Activated CD8-positive, alpha-beta memory T cell treated with anti-CD3 and anti-CD28 coated beads, Interleukin-2, amount 50 U/mL, for 24 hours (primary cell): ENCODE data around the gene NEAT1.

Source experiments
- DNase-seq: peaks from one replicate; pipeline ENCODE4 v3.0.0-alpha.2; 2020; ENCODE audit errors: extremely low read depth

Gene NEAT1

DNA sequence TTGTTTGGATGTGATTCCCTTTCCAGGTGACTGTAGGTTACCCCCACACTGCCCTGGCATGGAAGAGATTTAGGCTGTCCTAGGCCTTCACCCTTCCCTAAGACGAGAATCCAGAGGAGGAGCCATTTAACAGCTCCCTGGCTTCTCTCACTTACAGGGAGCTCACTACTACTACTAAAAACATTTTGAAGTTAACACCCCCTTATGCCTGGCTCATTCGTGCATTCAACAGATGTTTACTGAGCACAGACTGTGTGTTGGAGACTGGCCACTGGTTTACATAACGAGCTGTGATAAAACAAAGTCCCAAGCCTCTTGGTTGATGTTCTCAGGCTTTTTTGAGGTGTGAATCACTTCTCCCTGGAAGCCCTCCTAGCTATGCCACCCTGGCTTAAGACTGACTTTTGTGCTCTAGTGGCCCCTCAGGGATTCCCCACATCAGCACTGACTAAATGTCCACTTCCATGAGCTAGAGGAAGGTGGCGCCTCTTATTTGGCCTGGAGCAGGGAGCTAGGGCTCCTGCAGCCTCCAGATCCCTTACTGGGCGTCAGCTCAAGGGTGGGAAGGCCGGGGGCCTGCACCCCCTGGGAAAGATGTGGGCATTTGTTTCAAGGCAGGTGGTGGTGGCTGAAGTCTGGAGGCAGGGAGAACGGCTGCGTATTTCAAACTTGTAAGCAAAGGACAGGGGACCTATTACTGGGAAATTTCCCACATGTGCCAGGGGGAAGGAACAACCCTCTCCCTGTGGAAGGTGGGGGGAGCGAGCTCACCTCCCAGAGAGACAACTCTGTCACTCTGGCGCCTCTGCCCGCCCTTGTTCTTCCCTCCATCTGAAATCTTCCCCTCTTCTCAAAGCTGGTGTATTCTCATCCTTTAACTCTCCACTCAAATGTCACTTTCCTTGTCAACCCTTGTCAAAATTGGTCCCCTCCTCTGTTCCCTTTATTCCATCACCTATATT is 56.9 kb downstream of the NEAT1 start:
- no peak for DNase-seq

DNA sequence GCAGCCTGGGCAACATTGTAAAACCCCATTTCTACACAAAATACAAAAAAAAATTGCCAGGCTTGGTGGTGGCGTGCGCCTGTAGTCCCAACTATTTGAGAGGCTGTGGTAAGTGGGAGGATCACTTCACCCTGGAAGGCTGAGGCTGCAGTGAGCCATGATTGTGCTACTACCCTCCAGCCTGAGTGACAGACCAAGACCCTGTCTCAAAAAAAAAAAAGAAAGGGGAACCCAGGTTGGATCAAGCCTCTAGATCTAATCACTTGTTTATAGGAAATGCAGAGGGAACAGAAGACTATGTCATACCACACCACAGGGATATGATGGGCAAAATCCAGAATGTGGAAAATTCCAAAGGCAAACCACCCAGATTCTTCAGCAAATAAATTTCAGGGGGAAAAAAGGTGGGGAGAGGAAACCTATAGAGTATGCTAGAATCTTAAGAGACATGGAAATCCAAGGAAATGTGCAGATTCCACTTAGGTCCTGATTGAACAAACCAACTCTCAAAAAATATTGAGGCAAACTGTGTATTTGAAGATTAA is 59.8 kb downstream of the NEAT1 start:
- no peak for DNase-seq

DNA sequence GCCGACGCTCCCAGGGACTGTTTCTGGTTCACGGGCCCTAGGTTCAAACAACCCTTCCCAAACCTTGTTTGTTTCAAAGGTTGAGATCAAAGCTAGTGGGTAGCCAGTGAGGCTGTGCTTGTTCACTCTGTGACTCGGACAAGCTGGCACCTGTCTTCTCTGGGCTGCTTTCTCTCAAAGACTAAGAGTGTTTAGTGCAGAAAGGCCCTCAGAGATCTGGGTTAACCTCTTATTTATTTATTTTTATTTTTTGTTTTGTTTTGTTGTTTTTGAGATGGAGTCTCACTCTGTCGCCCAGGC is 63.3 kb downstream of the NEAT1 start:
- DNase-seq: no peak

DNA sequence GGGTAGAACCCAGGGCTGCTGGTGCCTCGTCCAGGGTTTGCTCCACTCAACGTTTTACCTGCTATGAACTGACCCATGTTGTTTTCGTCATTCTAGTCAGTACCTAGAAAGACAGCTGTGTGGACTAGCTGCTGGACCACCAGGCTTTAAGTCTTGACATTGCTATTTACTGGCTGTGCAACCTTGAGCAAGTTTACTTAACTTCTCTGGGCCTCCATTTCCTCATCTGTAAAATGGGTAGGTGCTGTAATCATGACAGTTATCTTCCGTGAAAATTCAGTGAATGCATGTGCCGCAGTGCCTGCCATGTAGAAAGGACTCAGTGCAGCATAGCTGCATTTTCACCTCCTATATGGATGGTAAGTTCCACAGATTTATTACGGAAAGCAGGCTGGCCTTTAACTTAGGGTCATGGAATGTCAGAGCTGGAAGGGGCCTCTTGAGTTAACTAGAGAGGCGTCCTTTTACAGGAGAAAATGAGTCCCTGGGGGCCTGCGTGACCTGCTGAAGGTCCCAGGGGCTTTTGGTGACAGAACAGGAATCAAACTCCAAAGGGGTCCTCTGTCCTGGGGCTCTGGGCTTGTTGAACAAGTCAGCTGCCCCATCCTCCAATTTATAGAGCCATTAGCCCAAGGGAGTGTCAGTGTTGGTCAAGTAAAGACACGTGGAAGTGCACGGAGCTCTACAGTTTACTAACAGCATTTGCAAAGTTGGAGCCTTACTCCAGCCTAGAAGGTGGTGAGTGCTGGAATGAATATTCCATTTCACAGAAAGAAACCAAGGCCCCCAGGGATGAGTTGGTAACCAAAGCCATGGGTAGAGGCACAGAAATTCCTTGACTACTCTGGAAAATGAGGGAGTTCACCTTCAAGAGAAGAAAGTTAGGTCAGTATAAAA is 64.2 kb downstream of the NEAT1 start:
- no peak for DNase-seq

DNA sequence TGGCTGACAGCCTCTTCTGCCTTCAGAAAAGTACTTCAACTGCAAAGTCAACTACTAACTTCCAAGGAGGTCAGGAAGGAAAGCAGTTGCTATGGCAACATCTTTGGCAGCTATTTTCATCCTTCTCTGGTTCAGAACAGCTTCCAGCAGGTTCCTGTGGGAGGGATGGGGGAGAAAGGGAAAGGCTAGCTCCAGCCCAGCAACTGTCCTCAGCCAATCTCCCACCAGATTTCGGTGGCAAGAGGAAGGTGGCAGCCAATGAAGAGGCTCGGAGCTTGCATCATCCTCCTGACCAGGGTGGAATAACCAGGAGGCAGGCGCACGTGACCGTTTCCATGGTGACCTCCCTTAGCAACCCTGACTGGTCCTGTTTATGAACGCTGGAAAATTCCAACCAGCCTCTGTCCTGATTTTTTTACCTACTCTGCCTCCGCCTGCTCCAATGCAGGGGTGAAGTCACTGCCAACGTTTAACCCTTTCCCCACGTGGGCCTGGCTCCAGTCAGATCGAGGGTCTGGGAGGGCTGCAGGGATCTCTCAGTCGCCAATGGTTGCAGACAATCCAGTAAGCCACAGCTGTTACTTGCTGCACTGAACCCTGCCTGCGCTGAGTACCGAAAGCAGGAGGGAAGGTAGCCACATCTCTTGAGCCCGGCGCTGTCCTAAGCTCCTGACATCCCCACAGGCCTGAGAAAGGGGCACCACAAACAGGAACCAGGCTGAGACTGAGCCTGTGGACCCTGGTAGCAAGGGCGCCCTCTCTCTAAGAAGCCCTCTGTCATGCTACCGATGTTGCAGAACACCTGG is 65.1 kb downstream of the NEAT1 start:
- no peak for DNase-seq

DNA sequence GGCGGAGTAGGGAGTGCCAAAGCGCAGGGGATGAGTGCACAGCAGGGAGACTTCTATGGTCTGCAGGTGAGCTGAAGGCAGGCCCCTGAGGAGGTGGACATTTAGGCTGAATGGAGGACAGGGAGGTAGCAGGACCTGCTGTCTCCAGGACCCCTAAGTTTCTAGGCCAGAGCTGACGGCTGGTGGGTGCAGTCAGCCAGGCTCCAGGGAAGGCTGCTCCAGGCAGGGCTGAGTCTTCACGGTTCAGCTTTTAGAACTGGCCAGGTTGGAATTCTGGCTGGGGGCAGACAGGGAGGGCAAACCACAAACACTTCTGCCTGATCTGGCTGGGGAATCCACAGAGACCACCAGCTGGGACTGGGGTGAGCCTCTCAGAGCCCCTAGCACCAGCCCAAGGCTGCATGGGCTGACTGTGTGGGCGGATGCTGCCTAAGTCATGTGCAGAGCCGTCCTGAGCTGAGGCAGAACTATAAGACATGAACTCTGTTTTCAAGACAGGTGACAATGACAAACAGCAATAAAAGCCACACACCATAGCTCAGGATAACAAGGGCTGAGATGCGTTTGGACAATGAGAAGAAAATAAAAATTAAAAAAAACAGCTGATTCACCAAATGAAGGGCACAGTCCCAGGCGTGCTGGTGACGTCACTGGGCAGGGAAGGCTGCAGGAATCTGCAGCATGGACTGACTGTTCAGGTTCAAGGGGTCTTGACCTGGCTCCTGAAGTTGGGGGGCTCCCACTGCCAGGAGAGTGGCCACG is 65.9 kb downstream of the NEAT1 start:
- DNase-seq: no peak

DNA sequence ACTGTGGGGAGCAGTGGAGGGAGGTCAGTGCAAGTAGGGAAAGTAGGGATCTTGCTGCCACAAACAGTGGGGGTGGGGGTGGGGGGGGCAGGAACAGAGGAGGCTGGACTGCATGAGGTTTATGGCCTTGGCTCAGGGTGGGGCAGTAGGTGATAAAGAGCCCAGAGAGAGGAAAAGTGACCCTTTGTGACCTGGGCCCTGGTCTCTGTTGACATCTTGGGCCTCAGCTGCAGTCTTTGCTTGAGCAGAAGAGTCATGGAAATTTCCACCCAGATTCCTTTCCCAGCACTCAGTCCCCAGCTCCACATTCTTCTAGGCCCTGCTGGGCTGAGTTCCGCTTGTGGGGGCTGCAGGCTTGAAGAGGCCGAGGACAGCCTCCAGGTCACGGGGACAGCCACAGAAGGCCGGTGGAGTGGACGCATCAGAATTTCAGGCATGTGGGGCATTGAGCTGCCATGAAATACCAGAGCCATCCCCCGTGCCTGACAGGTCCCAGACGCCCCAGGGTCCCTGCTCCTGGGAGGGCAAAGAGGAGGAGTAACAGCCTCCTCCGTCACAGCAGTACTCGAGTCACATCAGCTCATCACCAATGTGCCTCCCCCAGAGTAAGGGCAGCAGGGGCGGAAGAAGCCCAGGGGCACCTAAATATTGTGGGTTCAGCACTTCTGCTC is 66.6 kb downstream of the NEAT1 start:
- DNase-seq: no peak

DNA sequence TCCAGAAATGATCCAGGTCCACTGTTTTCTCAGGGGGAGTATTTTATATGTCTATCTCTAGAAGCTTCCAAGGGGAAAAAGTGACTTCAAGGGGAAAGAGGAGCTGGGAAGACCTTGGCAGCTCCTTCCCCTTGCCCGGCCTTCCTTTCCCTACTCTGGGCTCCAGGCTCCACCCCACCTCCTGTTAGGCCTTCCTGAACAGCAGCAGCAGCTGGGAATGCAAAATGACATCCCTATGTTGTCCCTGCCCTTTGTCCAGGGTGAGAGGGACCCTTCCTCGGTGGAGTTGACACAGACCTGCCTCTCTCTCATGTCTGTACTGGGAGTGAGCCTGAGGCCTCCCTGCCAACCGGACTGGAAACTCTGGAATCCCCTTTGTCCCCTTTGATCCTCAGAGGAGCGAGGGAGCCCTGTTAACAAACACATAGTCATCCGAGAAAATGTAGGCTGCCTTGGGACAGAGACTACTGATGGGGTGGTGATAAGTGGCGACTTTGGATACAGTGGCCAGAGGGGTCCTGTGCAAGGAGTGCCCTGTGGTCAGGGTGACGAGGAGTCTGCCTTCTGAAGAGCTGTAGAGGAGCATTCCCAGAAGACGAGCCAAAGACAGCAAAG is 67.2 kb downstream of the NEAT1 start:
- no peak for DNase-seq

- DNase-seq: no peak
These were observed 68.5 kb downstream of the NEAT1 start for GRCh38 chr11:65491163-65491465.

DNA sequence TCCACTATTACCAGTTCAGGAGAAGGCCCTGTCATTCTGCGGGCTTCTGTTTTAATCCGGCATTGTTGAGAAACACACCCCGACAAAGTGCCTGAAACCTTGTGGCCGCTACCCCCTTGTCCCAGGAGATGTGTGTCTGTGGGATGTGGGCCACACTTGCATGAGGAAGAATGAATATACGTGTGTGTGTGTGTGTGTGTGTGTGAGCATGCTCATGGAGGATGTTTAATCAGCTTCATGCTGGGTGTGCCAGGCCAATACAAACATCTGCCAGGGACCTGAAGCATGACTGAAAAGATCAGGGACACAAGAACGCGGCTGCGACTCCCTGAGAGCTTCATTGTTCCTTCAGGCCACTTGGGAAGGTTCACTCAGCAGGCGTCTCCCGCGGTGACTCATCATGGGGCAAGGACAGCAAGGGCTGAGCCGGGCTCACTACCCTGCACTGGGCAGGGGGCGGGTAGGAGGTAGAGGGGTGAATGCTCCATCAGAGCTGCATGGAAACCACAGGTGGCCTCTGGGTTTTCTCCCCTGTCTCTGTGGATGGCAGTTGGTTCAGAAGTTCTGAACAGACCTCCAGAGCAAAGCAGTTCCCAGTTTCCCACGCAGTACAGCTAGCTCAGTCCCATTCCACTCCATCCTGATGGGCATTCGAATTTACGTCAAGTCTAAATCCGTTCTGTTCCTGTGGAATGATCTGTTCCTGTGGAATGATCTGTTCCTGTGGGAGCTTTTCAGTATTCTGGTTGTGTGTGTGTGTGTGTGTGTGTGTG is 69.2 kb downstream of the NEAT1 start:
- no peak for DNase-seq

GRCh38 chr11:65492387-65492636 is 69.7 kb downstream of the NEAT1 start:
- DNase-seq: no peak

DNA sequence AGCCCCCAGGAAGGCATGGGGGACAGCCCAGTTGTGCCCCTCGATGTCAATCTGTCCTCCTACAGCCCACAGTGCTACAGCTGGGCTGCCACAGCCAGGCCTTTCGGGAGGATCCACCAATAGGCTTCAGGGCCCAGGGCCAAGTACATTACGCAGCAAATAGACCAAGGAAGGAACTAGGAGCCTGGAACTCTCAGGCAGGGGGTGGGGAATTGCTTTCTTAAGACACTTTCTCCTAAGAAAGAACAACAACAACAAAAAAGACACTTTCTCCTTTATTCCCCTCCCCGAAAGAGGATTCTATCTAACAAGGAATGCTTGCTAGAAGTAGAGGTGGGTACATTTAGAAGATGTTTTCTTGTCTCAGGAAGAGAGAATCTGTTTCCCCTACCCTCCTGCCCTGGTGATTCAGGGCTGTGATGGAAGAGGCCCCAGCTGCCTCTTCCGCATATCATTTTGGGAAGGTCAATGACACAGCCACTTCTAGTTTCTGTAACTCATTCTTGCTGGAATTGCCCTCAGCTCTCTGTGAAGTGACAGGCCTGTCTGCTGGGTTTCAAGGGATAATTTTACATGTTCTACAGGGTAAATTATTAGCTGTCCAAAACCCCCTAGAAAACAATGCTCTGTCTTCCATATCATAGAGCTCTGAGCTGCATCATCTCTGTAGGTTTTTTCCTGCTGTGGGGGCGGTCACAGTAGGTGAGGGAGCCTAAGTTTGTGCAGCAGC is 70.2 kb downstream of the NEAT1 start:
- no peak for DNase-seq

- DNase-seq: no peak
These were observed 71.0 kb downstream of the NEAT1 start for GRCh38 chr11:65493367-65494176.
